SHP77 treated with DMSO at 0.1 percent for 48 hours (cell line): ENCODE measurements around the gene FAM110D.

ENCODE experiments used
- DNase-seq: peaks from one replicate; lab custom pipeline; 2025; lab: John Stamatoyannopoulos, UW

FAM110D gene

GRCh38 chr1:26129778-26130177 lies 29.1 kb upstream of the FAM110D start:
- no peak for DNase-seq

GRCh38 chr1:26130695-26131094 lies 28.2 kb upstream of the FAM110D start:
- no peak for DNase-seq

- DNase-seq, result no peak
Measured at GRCh38 chr1:26132128-26132833, 26.6 kb upstream of the FAM110D start.

- DNase-seq, result no peak
Measured at GRCh38 chr1:26132834-26133167, 26.1 kb upstream of the FAM110D start.

GRCh38 chr1:26134466-26134865 lies 24.4 kb upstream of the FAM110D start:
- DNase-seq, result no peak

- DNase-seq, result no peak
Measured at GRCh38 chr1:26138974-26139558, 19.8 kb upstream of the FAM110D start.

GRCh38 chr1:26142159-26142558 lies 16.7 kb upstream of the FAM110D start:
- DNase-seq, result no peak

GRCh38 chr1:26145041-26145959 lies 13.6 kb upstream of the FAM110D start:
- peak; percentile 50 for DNase-seq

- no peak for DNase-seq
Measured at GRCh38 chr1:26145960-26146294, 13.0 kb upstream of the FAM110D start.

GRCh38 chr1:26148887-26149286 lies 10.0 kb upstream of the FAM110D start:
- DNase-seq, result no peak

- DNase-seq, result no peak
Measured at GRCh38 chr1:26153966-26154532, 4.8 kb upstream of the FAM110D start.

- no peak for DNase-seq
Measured at GRCh38 chr1:26154750-26155149, 4.1 kb upstream of the FAM110D start.

- DNase-seq, result no peak
Measured at GRCh38 chr1:26155370-26156284, 3.3 kb upstream of the FAM110D start.

- no peak for DNase-seq
Measured at GRCh38 chr1:26156285-26157038, 2.4 kb upstream of the FAM110D start.

- no peak for DNase-seq
Measured at GRCh38 chr1:26158271-26158907, 490 bp upstream of the FAM110D start.

GRCh38 chr1:26159743-26160039 lies 812 bp downstream of the FAM110D start:
- no peak for DNase-seq

- no peak for DNase-seq
Measured at GRCh38 chr1:26160527-26161414, 1.9 kb downstream of the FAM110D start.

- no peak for DNase-seq
Measured at GRCh38 chr1:26161415-26162219, 2.7 kb downstream of the FAM110D start.

- DNase-seq, result no peak
Measured at GRCh38 chr1:26162220-26162709, 3.4 kb downstream of the FAM110D start.
